GM18858 (cell line): Measurements from ENCODE around the gene GIMAP8.

Source experiments
- ATAC-seq: cut with Tn5 transposase; IDR thresholded peaks from one replicate; pipeline ENCODE4 v1.9.1; 2021; ENCODE audit not compliant: unreplicated experiment

The GIMAP8 gene

GRCh38 chr7:150450491-150451001 lies at the start of gene GIMAP8:
Gene GIMAP8 (plus strand): TSS chr7:150450630. CDS start chr7:150466699, 16,069 bp downstream.
- ATAC-seq = no peak

- no peak for ATAC-seq
These were observed 49.5 kb upstream of the GIMAP8 start for GRCh38 chr7:150400788-150401423.

GRCh38 chr7:150401424-150401790 lies 49.0 kb upstream of the GIMAP8 start:
- no peak for ATAC-seq

- ATAC-seq = no peak
These were observed 48.4 kb upstream of the GIMAP8 start for GRCh38 chr7:150401861-150402631.

- ATAC-seq = no peak
These were observed 47.6 kb upstream of the GIMAP8 start for GRCh38 chr7:150402671-150403321.

GRCh38 chr7:150403376-150404171 lies 46.9 kb upstream of the GIMAP8 start:
- no peak for ATAC-seq

- no peak for ATAC-seq
These were observed 46.1 kb upstream of the GIMAP8 start for GRCh38 chr7:150404172-150404804.

GRCh38 chr7:150404805-150405583 lies 45.4 kb upstream of the GIMAP8 start:
- peak; percentile 35 for ATAC-seq

GRCh38 chr7:150405584-150406311 lies 44.7 kb upstream of the GIMAP8 start:
- ATAC-seq = no peak

GRCh38 chr7:150406312-150406566 lies 44.2 kb upstream of the GIMAP8 start:
- ATAC-seq = no peak

- ATAC-seq = peak; percentile 70
These were observed 43.6 kb upstream of the GIMAP8 start for GRCh38 chr7:150406567-150407421.

- no peak for ATAC-seq
These were observed 42.6 kb upstream of the GIMAP8 start for GRCh38 chr7:150407588-150408392.

GRCh38 chr7:150408393-150409299 lies 41.8 kb upstream of the GIMAP8 start:
- ATAC-seq = no peak

GRCh38 chr7:150409300-150410030 lies 41.0 kb upstream of the GIMAP8 start:
- ATAC-seq = no peak

GRCh38 chr7:150410131-150410530 lies 40.3 kb upstream of the GIMAP8 start:
- ATAC-seq = no peak
